WTC11 (cell line): Measurements from ENCODE around the gene IL11RA.

Source experiments
- ATF2 ChIP-seq: sonication (generic); formaldehyde crosslinking; IDR thresholded peaks from 2 replicates; pipeline ENCODE4 v1.8.1; 2022; ENCODE audit warnings: low read depth, missing genetic modification reagents, borderline replicate concordance
- E2F1 ChIP-seq: sonication (generic); formaldehyde crosslinking; IDR thresholded peaks from 2 replicates; pipeline ENCODE4 v1.8.0; 2022; ENCODE audit warnings: mild to moderate bottlenecking, missing genetic modification reagents
- NR3C1 ChIP-seq: sonication (generic); formaldehyde crosslinking; conservative IDR thresholded peaks from 2 replicates; pipeline ENCODE4 v1.8.1; 2023; ENCODE audit warnings: low read depth, mild to moderate bottlenecking, missing genetic modification reagents

GRCh38 chr9:34612788-34613390 lies 39.1 kb upstream of the IL11RA start:
- TF ChIP-seq NR3C1 (CRISPR knock-in tag): no peak
- no peak for TF ChIP-seq E2F1 (CRISPR knock-in tag)
- no peak for TF ChIP-seq ATF2
